ENCODE measurements around the gene MCOLN3. TPM values are rescaled to one million over a fixed set of nuclear protein-coding genes. Genes with fewer than 3 reads are reported as not detected.
"Not testable (repeated sequence)": the region's sequence is repeated elsewhere in the genome, so short reads cannot be mapped to it uniquely, and the experiment has no call there.

The MCOLN3 gene
- total RNA-seq, 1 donor from 2014 or later, result not detected

DNA sequence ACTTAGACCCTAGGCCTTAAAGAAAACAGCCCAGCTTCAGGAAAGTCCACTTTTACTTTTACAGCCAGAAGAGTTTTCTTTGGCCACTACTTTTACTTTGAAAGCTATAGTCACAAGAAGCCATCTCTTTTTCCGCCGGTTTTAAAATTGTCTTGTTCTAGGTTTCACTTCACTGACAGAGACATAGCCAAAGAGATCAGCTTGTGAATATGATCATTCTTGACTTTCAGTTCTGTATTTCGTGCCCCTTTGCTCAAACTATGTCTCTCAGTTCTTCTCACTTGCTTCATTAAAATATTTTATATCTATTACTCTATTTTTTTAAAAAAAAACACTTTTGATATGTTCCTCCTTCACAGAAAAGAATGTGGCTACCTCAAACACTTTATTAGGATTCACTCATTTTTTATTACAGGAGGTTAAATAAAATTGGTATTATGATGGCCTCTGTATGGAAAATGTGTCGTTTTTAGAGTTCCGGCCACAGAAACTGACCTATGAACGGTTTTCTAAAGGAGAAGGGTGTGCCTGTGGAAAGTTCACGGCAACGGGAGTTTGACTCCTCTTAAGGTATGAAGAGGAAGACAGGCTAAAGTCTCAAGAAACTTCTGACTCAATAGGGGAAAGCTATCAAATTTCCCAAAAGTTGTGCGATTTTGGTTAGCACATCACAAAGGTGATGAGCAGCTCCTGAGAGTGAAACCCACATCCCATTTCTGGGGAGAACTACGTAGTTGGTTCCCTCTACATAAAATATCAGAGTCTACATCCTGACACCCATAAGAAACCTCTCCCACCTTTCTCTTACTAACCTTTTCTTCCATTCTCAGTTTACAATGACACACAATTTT lies 52.6 kb downstream of the MCOLN3 start:
- FAIRE-seq, result no peak
- DNase-seq (ENCODE audit: low spot score in 2 of 2), result peak in 1 of 2 donors; percentile 17

- FAIRE-seq (no peak), DNase-seq (ENCODE audit: low spot score in 2 of 2) (no peak)
Observed at GRCh38 chr1:84991097-84991920, 57.0 kb downstream of the MCOLN3 start.

DNA sequence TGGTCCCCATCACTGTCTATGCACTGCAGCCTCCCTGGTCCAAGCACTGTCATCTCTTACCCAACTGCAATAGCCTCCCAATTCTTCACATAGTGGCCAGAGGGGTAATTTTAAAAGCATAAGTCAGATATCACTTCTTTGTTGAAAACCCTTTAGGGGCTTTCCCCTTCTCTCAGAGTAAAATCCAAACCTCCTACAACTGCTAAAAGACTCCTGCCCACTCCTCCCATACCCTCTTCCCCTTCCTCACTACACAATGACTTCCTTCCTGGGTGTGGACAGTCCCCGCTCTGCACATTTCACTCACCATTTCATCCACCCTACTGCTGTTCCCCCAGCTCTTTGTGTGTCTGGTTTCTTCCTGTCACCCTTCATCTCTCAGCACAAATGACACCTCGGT lies 59.7 kb downstream of the MCOLN3 start:
- DNase-seq (ENCODE audit: low spot score in 2 of 2) (no peak), FAIRE-seq (no peak)

DNA sequence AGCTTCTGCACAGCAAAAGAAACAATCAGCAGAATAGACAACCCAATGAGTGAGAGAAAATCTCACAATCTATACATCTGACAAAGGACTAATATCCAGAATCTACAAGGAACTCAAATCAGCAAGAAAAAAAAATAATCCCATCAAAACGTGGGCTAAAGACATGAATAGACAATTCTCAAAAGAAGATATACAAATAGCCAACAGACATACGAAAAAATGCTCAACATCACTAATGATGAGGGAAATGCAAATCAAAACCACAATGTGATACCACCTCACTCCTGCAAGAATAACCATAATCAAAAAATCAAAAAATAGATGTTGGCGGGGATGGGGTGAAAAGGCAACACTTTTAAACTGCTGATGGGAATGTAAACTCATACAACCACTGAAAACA lies 61.7 kb downstream of the MCOLN3 start:
- FAIRE-seq; DNase-seq (ENCODE audit: low spot score in 2 of 2): not testable (repeated sequence)

- no peak for DNase-seq (ENCODE audit: low spot score in 2 of 2)
- FAIRE-seq, result no peak
Observed at GRCh38 chr1:84985365-84985764, 62.9 kb downstream of the MCOLN3 start.

- FAIRE-seq, result no peak
- DNase-seq (ENCODE audit: low spot score in 2 of 2), result no peak
Observed at GRCh38 chr1:84982395-84982794, 65.9 kb downstream of the MCOLN3 start.

DNA sequence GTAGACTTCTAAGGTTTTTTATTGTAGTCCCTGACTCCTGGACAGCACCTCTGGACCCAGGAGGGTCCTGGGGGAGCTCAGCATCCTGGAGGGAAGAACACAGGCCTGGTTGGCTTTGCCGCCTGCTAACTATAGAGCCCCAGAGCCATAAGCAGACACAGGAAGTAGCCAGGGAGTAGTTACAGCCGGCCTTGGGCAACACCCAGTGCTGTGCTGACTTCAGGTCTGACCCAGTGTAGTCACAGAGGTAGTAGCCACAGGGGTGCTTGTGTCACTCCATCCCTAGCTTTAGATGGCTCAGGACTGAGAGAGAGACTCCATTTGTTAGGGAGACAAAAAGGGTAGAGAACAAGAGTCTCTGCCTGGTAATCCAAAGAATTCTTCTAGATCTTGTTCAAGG lies 73.3 kb downstream of the MCOLN3 start:
- FAIRE-seq (no peak), DNase-seq (ENCODE audit: low spot score in 2 of 2) (no peak)

DNA sequence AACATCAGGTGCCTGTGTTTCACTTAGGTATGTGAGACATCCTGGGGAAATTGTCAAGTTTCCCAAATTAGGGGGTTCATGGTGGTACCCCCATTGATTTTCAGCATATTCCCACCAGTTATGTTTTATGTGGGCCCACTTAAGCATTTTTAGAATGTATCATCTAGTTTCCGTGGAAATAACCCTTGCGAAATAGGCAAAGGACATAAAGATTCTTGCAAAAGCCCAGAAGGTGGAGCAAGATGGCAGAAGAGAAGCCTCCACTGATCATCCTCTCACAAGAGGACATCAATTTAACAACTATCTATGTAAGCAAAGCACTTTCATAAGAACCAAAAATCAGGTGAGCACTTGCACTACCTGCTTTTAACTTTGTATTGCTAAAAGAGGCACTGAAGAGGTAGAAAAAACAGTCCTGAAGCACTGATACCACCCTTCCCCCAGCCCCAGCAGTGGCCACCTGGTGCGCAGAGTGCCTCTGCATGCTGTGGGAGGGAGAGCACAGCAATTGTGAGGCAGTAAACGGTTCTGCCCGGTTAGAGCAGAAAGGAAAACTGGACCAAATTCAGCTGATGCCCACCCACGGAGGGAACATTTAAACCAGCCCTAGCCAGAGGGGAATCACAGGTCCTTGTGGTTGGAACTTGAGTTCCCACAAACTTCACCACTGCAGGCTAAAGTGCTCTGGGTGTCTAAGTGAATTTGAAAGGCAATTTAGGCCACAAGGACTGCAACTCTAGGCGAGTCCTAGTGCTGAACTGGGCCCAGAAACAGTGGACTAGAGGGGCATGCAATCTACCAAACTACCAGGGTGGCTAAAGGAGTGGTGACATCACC lies 74.6 kb downstream of the MCOLN3 start:
- FAIRE-seq, result no peak
- no peak for DNase-seq (ENCODE audit: low spot score in 2 of 2)

DNA sequence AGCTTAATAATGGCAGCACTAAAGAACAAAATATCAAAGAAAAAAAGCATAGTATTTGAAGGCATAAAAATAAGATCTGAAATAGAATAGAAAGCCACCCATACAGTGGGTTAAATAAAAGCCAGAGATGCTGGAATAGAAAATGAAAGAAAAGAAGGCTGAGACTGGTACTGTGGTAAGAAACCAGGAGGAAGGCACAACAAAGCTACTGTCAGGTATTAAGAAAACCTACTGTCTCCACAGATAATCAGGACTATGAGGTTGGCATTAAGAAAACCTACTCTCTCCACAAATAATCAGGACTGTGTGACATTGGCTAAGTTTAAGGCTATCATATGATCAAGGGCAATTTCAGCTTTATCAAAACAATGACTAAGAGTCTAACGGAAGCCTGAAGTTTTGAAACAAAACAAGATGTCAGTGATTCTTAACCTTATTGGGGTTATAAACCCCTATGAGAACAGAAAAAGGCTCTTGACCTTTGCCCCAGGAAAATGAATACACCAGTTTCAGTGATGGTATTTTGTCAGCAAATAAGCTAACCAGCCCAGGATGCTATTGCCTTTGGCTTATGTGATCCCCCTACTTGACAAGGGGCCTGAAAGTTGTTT lies 75.8 kb downstream of the MCOLN3 start:
- FAIRE-seq (no peak), DNase-seq (ENCODE audit: low spot score in 2 of 2) (no peak)

DNA sequence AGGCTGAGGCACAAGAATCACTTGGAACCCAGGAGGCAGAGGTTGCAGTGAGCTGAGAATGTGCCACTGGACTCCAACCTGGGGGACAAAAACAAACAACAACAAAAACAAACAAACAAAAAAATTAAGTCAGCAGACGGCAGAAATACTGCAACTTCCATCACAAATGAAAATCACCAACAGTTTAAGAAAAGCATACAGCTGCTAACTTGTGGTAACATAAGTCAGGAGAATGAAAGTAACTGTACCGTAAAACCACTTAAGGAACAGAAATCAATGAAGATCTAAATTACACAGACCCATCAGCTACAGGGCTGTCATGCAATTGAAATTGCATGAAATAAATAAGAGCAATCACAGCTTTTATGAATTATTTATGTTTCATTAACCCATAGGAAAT lies 76.3 kb downstream of the MCOLN3 start:
- FAIRE-seq, result no peak
- DNase-seq (ENCODE audit: low spot score in 2 of 2), result no peak

DNA sequence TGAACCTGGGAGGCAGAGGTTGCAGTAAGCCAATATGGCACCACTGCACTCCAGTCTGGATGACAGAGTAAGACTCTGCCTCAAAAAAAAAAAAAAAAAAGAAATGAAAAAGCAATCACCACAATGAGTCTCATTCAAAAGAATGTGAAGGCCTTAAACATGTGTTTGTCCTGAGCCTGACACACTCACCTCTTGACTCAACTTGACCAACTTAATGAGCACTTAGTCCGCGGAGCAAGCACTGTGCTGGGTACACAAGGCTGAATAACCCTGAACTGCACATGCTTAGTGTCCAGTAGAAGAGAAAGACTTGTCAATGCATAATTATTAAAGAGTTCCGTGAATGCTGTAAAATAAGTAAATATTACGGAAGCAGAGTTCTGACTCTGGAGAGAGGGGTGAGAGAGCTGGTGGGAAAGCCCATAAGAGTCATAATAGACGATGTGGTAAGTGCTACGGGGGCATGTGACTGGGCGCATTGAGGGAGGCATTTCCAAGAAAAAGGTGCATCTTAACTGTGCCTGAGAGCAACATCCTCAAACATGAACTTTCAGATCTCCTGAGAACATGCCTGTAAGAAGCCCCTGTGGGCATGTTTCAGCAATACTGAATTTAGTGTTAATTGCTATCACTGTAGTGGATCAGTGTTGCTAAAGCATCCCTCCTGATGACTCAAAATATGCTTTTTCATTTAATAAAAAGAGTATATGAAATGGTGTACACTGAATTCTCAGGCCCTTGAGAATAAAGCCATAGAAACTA lies 78.6 kb downstream of the MCOLN3 start:
- FAIRE-seq, result no peak

DNA sequence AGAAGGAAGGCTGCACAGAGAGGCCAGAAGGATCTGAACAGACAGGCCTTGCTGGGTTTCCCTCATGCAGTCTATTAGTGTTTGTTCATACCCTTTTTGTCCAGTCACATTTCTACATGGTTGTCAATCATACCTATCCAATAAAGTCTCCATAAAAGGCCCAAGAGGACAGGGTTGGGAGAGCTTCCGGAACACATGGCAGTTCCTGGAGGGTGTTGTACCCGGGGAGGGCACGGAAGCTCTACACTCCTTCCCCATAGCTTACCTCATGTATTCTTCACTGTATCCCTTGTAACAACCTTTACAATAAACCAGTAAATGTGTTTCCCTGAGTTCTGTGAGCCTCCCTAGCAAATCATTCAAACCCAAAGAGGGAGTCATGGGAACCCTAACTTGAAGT lies 79.4 kb downstream of the MCOLN3 start:
- no peak for DNase-seq (ENCODE audit: low spot score in 2 of 2)
- FAIRE-seq, result no peak

More for the DNA sequence above, 78.6 kb downstream of the MCOLN3 start:
- no peak for DNase-seq (ENCODE audit: low spot score in 2 of 2)

GRCh38 chr1:84968101-84968500 lies 80.2 kb downstream of the MCOLN3 start:
- no peak for DNase-seq (ENCODE audit: low spot score in 2 of 2)
- FAIRE-seq, result no peak

Other genes with a start within 250 kb of the MCOLN3 start
- gene LPAR3, start 155.3 kb downstream of the MCOLN3 start, total RNA-seq, result 0.82 TPM
- not detected for gene MCOLN2, start 51.4 kb downstream of the MCOLN3 start, total RNA-seq
- 6.9 TPM for gene SYDE2, start 152.5 kb upstream of the MCOLN3 start, total RNA-seq
- 27.7 TPM for gene C1orf52, start 211.2 kb upstream of the MCOLN3 start, total RNA-seq
- gene BCL10, start 228.1 kb upstream of the MCOLN3 start, total RNA-seq, result 35.5 TPM

Data from frontal cortex (tissue), 4 donors.